ENCODE results near the gene NDUFA11. TPM values are rescaled to one million over a fixed set of nuclear protein-coding genes. Genes with fewer than 3 reads are reported as not detected.

NDUFA11 gene
- total and polyA plus RNA-seq, 9 of the 15 experiments (the other 6 are each of a cell fraction or from before 2014, with no cell fraction given) = 63.3 to 486 (median 274) TPM

DNA sequence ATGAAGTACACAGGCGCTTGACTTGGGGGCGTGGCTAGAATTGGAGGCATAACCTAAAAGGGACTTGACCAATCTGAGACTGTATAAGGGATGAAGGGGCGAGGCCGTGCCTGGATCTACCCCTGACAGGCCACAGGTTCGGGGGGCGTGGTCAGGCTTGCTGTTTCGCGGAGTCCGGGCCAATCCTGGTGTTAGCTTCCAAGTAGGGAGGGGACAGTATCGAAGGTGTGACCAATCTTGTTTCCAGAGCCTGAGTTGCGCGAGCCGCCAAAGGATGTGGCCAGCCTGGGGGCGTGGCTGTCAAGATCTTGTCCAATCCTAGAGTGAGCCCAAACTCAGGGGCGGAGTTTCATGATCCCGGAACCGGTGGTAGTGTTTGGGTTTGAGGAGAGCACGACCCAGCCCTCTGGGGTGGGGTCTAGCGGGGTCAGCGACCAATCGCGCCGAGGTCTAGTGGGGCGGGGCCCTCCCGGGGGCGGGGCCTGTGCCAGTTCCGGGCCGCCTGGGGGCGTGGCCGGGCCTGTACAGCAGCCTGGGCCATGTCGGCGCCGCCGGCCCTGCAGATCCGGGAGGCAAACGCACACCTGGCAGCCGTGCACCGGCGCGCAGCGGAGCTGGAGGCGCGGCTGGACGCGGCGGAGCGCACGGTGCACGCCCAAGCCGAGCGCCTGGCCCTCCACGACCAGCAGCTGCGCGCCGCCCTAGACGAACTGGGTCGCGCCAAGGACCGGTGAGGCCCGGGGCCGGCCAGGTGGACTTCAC lies 943 bp upstream of the NDUFA11 start, which contains the start of gene VMAC (continued):
- TF ChIP-seq PHF20 (IDR thresholded peaks at IDR 0.05; ENCODE audit: partially characterized antibody) (peak; percentile 65), DPF2 (IDR thresholded peaks at IDR 0.05) (no peak), BACH1 (tag; IDR thresholded peaks at IDR 0.05) (no peak), ZNF239 (CRISPR knock-in tag; IDR thresholded peaks at IDR 0.05) (no peak), NONO (IDR thresholded peaks at IDR 0.05; ENCODE audit: low read depth in 2 of 2, low read length in 1 of 2) (0 out of 4 replicates have a peak, but pooled peaks have one; percentile 38 to 64), ZNF778 (CRISPR knock-in tag; IDR thresholded peaks at IDR 0.05) (no peak), KAT7 (CRISPR knock-in tag; IDR thresholded peaks at IDR 0.05; ENCODE audit: borderline replicate concordance) (0 out of 2 replicates have a peak, but pooled peaks have one; percentile 51), MBD2 (IDR thresholded peaks at IDR 0.05; ENCODE audit: borderline replicate concordance, low read depth) (peak; percentile 82; the same call in 1 of the 2 replicates), CHD4 (IDR thresholded peaks at IDR 0.05; ENCODE audit: insufficient read depth, insufficient replicate concordance, low read depth, low read length, poor library complexity, severe bottlenecking) (no peak), HEY1 (CRISPR knock-in tag; IDR thresholded peaks at IDR 0.05; ENCODE audit: borderline replicate concordance) (no peak), ZNF324 (CRISPR knock-in tag; IDR thresholded peaks at IDR 0.05) (no peak), PTTG1 (tag; IDR thresholded peaks at IDR 0.05; ENCODE audit: low read depth) (no peak), RBM39 (optimal IDR thresholded peaks at IDR 0.05; ENCODE audit: low read depth, low read length) (no peak), TBL1XR1 (IDR thresholded peaks at IDR 0.05; ENCODE audit: low read length in 2 of 2) (no peak; a peak in 1 of 4 replicates), MAZ (CRISPR knock-in tag; conservative IDR thresholded peaks at IDR 0.05 in 1 of 2, IDR thresholded peaks at IDR 0.05 in 1 of 2) (peak; percentile 35 to 43; a peak in 2 of 4 replicates), HNRNPH1 (optimal IDR thresholded peaks at IDR 0.05; ENCODE audit: low read depth, low read length) (no peak), MCM5 (IDR thresholded peaks at IDR 0.05; ENCODE audit: low read depth) (no peak), HNRNPK (IDR thresholded peaks at IDR 0.05; ENCODE audit: low read depth, low read length, poor library complexity, severe bottlenecking) (no peak), ZNF408 (CRISPR knock-in tag; IDR thresholded peaks at IDR 0.05; ENCODE audit: low read depth) (no peak)
- TF ChIP-seq, protein P1, sequence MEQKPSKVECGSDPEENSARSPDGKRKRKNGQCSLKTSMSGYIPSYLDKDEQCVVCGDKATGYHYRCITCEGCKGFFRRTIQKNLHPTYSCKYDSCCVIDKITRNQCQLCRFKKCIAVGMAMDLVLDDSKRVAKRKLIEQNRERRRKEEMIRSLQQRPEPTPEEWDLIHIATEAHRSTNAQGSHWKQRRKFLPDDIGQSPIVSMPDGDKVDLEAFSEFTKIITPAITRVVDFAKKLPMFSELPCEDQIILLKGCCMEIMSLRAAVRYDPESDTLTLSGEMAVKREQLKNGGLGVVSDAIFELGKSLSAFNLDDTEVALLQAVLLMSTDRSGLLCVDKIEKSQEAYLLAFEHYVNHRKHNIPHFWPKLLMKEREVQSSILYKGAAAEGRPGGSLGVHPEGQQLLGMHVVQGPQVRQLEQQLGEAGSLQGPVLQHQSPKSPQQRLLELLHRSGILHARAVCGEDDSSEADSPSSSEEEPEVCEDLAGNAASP (IDR thresholded peaks at IDR 0.05) = no peak
- TF ChIP-seq, protein P2, sequence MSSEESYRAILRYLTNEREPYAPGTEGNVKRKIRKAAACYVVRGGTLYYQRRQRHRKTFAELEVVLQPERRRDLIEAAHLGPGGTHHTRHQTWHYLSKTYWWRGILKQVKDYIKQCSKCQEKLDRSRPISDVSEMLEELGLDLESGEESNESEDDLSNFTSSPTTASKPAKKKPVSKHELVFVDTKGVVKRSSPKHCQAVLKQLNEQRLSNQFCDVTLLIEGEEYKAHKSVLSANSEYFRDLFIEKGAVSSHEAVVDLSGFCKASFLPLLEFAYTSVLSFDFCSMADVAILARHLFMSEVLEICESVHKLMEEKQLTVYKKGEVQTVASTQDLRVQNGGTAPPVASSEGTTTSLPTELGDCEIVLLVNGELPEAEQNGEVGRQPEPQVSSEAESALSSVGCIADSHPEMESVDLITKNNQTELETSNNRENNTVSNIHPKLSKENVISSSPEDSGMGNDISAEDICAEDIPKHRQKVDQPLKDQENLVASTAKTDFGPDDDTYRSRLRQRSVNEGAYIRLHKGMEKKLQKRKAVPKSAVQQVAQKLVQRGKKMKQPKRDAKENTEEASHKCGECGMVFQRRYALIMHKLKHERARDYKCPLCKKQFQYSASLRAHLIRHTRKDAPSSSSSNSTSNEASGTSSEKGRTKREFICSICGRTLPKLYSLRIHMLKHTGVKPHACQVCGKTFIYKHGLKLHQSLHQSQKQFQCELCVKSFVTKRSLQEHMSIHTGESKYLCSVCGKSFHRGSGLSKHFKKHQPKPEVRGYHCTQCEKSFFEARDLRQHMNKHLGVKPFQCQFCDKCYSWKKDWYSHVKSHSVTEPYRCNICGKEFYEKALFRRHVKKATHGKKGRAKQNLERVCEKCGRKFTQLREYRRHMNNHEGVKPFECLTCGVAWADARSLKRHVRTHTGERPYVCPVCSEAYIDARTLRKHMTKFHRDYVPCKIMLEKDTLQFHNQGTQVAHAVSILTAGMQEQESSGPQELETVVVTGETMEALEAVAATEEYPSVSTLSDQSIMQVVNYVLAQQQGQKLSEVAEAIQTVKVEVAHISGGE (CRISPR knock-in tag; IDR thresholded peaks at IDR 0.05) = no peak
- TF ChIP-seq, protein P3, sequence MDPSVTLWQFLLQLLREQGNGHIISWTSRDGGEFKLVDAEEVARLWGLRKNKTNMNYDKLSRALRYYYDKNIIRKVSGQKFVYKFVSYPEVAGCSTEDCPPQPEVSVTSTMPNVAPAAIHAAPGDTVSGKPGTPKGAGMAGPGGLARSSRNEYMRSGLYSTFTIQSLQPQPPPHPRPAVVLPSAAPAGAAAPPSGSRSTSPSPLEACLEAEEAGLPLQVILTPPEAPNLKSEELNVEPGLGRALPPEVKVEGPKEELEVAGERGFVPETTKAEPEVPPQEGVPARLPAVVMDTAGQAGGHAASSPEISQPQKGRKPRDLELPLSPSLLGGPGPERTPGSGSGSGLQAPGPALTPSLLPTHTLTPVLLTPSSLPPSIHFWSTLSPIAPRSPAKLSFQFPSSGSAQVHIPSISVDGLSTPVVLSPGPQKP (CRISPR knock-in tag; IDR thresholded peaks at IDR 0.05) = no peak

Measured in K562 (cell line).